Measurements from ENCODE around the gene PRTG. TPM values are rescaled to one million over a fixed set of nuclear protein-coding genes. Genes with fewer than 3 reads are reported as not detected.

The PRTG gene
- total and polyA plus RNA-seq, 2 donors (not counting 3 experiments of a cell fraction or from before 2014, with no cell fraction given): 3.4 to 12.4 TPM

DNA sequence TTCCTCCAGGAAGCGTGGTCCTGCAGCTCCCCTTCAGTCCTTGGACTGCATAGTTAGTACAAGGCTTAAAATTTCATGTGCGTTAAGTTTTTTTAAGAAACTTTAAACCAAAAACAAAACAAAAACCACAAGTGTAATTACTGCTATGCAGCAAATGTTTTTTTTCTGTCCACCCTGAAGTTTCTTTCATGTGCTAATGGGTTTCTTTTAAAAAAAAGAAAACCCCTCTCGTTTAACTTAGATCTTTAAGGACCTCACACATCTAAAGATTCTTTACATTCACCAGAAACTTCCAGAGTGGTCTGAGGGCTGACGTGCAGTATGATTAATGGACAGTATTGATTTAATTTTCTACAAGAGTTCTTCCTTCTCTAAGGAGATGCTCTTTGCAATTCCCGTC is 82.8 kb downstream of the PRTG start:
- FAIRE-seq: no peak
- dilution Hi-C loops (cut with MboI; ENCODE audit: extremely low pct_ligation_motif_present, low sequenced_read_pairs): no loop called here

More for the DNA sequence above, 82.8 kb downstream of the PRTG start:
- Histone ChIP-seq H4K20me1 (replicated peaks; ENCODE audit: control insufficient read depth, extremely low read depth, insufficient read depth, low read length) (no peaks in the 10 kb centered on the region), H3K79me2 (ENCODE audit: control insufficient read depth, insufficient read depth, low read length) (no peaks in the 10 kb centered on the region), H3K4me1 (ENCODE audit: control insufficient read depth, extremely low read depth, insufficient read depth, low read length) (peaks cover 4% of the 10 kb centered on the region), H3K4me3 (replicated peaks in 1 of 3; ENCODE audit: insufficient read depth in 1 of 3, low read depth in 1 of 3, low read length in 3 of 3) (no peak overlapping the region), H3K9me3 (replicated peaks; ENCODE audit: control insufficient read depth, insufficient read depth, low read length) (no peaks in the 10 kb centered on the region), H3K9ac (replicated peaks; ENCODE audit: extremely low read depth, insufficient read depth, low read length) (no peak overlapping the region), H3K9me1 (replicated peaks; ENCODE audit: control insufficient read depth, extremely low read depth, insufficient read depth, low read length) (no peaks in the 10 kb centered on the region), H2AFZ (ENCODE audit: low read depth, low read length) (no peak overlapping the region), H3K27ac (ENCODE audit: insufficient read depth, low read depth, low read length) (no peak overlapping the region), H3K36me3 (ENCODE audit: control insufficient read depth in 2 of 2, extremely low read depth in 1 of 2, insufficient read depth in 2 of 2, low read length in 2 of 2) (no peaks in the 10 kb centered on the region), H3K27me3 (ENCODE audit: control insufficient read depth in 2 of 2, insufficient read depth in 2 of 2, low read length in 2 of 2) (no peaks in the 10 kb centered on the region), H3K4me2 (ENCODE audit: insufficient read depth, low read length) (no peak overlapping the region)
- no TSS peak for BruUV-seq (replicated peaks)
- ChIA-PET CTCF (interaction anchor here (1.0 to 1.8 kb wide), 2 partner anchors 10 to 19 kb away, joined by 3 to 6 read pairs; no protein-coding TSS in a partner anchor), POLR2A (no interaction called here)
- TF ChIP-seq FOS (IDR thresholded peaks at IDR 0.05; ENCODE audit: borderline replicate concordance, insufficient read depth, low read length) (no peak), POLR2A (IDR thresholded peaks at IDR 0.05; ENCODE audit: low read depth, low read length) (no peak), EZH2 (IDR thresholded peaks at IDR 0.05; ENCODE audit: borderline replicate concordance, low read depth, low read length, severe bottlenecking) (no peak), MYC (IDR thresholded peaks at IDR 0.05; ENCODE audit: low read depth, low read length) (no peak), JUN (IDR thresholded peaks at IDR 0.05; ENCODE audit: borderline replicate concordance, insufficient read depth, insufficient read length, low read depth) (no peak), GATA2 (IDR thresholded peaks at IDR 0.05; ENCODE audit: insufficient read depth, insufficient read length, low read depth, low read length) (no peak), POLR2AphosphoS5 (IDR thresholded peaks at IDR 0.05; ENCODE audit: insufficient read depth, low read depth, low read length) (no peak), MAX (IDR thresholded peaks at IDR 0.05; ENCODE audit: insufficient read depth, insufficient read length) (no peak)
- TF ChIP-seq, protein P1, sequence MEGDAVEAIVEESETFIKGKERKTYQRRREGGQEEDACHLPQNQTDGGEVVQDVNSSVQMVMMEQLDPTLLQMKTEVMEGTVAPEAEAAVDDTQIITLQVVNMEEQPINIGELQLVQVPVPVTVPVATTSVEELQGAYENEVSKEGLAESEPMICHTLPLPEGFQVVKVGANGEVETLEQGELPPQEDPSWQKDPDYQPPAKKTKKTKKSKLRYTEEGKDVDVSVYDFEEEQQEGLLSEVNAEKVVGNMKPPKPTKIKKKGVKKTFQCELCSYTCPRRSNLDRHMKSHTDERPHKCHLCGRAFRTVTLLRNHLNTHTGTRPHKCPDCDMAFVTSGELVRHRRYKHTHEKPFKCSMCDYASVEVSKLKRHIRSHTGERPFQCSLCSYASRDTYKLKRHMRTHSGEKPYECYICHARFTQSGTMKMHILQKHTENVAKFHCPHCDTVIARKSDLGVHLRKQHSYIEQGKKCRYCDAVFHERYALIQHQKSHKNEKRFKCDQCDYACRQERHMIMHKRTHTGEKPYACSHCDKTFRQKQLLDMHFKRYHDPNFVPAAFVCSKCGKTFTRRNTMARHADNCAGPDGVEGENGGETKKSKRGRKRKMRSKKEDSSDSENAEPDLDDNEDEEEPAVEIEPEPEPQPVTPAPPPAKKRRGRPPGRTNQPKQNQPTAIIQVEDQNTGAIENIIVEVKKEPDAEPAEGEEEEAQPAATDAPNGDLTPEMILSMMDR (IDR thresholded peaks at IDR 0.05; ENCODE audit: extremely low read depth in 1 of 2, insufficient read depth in 1 of 2, low read depth in 1 of 2, low read length in 2 of 2): no peak
- intact Hi-C loops (cut with micrococcal nuclease): no loop called here
- no peak for DNase-seq (ENCODE audit: low read depth, low spot score)

Data from endothelial cell of umbilical vein (primary cell).